Measurements from ENCODE around the gene CALHM1.

DNA sequence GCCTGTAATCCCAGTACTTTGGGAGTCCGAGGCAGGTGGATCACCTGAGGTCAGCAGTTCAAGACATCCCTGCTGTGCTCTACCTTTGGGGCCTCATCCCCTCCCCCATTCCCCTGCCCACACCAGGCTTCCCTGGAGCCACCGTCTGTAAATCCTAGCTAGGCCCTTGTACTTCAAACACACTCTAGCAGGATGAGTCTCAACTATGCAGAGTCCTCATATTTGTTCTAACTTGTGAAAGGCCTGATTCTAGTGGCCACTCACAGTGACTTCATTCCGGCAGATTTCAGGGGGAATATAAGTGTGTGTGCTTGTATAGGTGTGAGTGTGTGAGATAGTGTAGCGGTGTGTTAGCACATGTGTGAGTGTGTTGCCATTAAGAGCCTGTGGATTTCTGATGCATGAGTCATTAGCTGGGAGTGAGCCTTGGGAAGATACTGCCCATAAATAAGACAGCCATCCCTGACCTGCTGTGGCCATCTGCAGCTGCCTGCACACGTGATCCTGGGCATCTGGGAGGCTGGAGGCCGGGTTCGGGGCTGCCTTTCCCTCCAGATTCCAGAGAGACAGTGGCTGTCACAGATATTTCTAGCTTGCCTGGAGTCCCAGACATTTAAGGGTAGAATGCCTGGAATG lies 33.1 kb upstream of the CALHM1 start:
- TF ChIP-seq, protein P1, sequence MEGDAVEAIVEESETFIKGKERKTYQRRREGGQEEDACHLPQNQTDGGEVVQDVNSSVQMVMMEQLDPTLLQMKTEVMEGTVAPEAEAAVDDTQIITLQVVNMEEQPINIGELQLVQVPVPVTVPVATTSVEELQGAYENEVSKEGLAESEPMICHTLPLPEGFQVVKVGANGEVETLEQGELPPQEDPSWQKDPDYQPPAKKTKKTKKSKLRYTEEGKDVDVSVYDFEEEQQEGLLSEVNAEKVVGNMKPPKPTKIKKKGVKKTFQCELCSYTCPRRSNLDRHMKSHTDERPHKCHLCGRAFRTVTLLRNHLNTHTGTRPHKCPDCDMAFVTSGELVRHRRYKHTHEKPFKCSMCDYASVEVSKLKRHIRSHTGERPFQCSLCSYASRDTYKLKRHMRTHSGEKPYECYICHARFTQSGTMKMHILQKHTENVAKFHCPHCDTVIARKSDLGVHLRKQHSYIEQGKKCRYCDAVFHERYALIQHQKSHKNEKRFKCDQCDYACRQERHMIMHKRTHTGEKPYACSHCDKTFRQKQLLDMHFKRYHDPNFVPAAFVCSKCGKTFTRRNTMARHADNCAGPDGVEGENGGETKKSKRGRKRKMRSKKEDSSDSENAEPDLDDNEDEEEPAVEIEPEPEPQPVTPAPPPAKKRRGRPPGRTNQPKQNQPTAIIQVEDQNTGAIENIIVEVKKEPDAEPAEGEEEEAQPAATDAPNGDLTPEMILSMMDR (conservative IDR thresholded peaks at IDR 0.05; ENCODE audit: low read length): no peak
- no peak for TF ChIP-seq EZH2phosphoT487 (IDR thresholded peaks at IDR 0.05; ENCODE audit: borderline replicate concordance)
